RWPE2 (cell line): ENCODE measurements around the gene TSPAN18.

Experiments
- ATAC-seq: fragments of 200-7000 bp; cut with Tn5 transposase; 3 replicates; pipeline ENCODE4 v1.9.1; 2021; ENCODE audit warnings: low read depth
- DNase-seq: peaks from one replicate; pipeline ENCODE4 v3.0.0-alpha.2; 2020; ENCODE audit warnings: low spot score
- H3K27ac ChIP-seq: fragments of 450-650 bp; 2 replicates; pipeline ENCODE4 v1.5.1; 2017; ENCODE audit warnings: mild to moderate bottlenecking; ENCODE audit not compliant: poor library complexity, severe bottlenecking
- H3K27me3 ChIP-seq: fragments of 250-450 bp; sonication (Bioruptor Pico); 2 replicates; pipeline ENCODE4 v1.5.1; 2021; ENCODE audit warnings: mild to moderate bottlenecking, moderate library complexity; ENCODE audit not compliant: insufficient read depth, poor library complexity, severe bottlenecking
- H3K36me3 ChIP-seq: fragments of 250-450 bp; sonication (Bioruptor Pico); 2 replicates; pipeline ENCODE4 v1.5.1; 2020; ENCODE audit warnings: low read depth, mild to moderate bottlenecking, moderate library complexity
- H3K4me1 ChIP-seq: fragments of 250-450 bp; sonication (Bioruptor Pico); 2 replicates; pipeline ENCODE4 v1.5.1; 2021; ENCODE audit warnings: mild to moderate bottlenecking, moderate library complexity; ENCODE audit not compliant: insufficient read depth, poor library complexity, severe bottlenecking
- H3K4me3 ChIP-seq: fragments of 250-450 bp; sonication (Bioruptor Pico); 2 replicates; pipeline ENCODE4 v1.5.1; 2021; ENCODE audit warnings: mild to moderate bottlenecking, moderate library complexity; ENCODE audit not compliant: severe bottlenecking
- H3K9me3 ChIP-seq: fragments of 250-450 bp; sonication (Bioruptor Pico); 2 replicates; pipeline ENCODE4 v1.5.1; 2021; ENCODE audit warnings: mild to moderate bottlenecking, moderate library complexity; ENCODE audit not compliant: severe bottlenecking
- CTCF ChIP-seq: fragments of 450-650 bp; IDR thresholded peaks from one replicate; pipeline ENCODE4 v1.5.1; 2017; ENCODE audit warnings: mild to moderate bottlenecking, moderate library complexity; ENCODE audit not compliant: poor library complexity, severe bottlenecking

Gene TSPAN18

GRCh38 chr11:44964526-44965209 lies 237.9 kb downstream of the TSPAN18 start:
- Histone ChIP-seq H3K27me3 (no peaks in the 10 kb centered on the region), H3K4me3 (no peak overlapping the region), H3K9me3 (no peaks in the 10 kb centered on the region), H3K36me3 (no peaks in the 10 kb centered on the region), H3K4me1 (peaks cover 8% of the 10 kb centered on the region), H3K27ac (no peak overlapping the region)
- peak; percentile 61 for ATAC-seq
- TF ChIP-seq CTCF: no peak
- DNase-seq: no peak

- Histone ChIP-seq H3K36me3 (no peaks in the 10 kb centered on the region), H3K4me1 (peaks cover 8% of the 10 kb centered on the region), H3K4me3 (no peak overlapping the region), H3K27me3 (no peaks in the 10 kb centered on the region), H3K27ac (no peak overlapping the region), H3K9me3 (no peaks in the 10 kb centered on the region)
- no peak for TF ChIP-seq CTCF
- DNase-seq: no peak
- ATAC-seq: no peak
Observed at GRCh38 chr11:44966694-44967093, 239.9 kb downstream of the TSPAN18 start.

GRCh38 chr11:44967930-44968496 lies 241.3 kb downstream of the TSPAN18 start:
- peak; percentile 66; the same call in 2 of the 3 replicates for ATAC-seq
- no peak for TF ChIP-seq CTCF
- peaks cover 8% of the 10 kb centered on the region for H3K4me1 ChIP-seq

GRCh38 chr11:44968510-44968909 lies 241.7 kb downstream of the TSPAN18 start:
- H3K36me3 ChIP-seq: no peaks in the 10 kb centered on the region
- DNase-seq (no peak), ATAC-seq (no peak)
- H3K9me3 ChIP-seq: no peaks in the 10 kb centered on the region
- H3K4me3 ChIP-seq: no peak overlapping the region
- peaks cover 8% of the 10 kb centered on the region for H3K4me1 ChIP-seq
- H3K27me3 ChIP-seq: no peaks in the 10 kb centered on the region
- H3K27ac ChIP-seq: no peak overlapping the region
- no peak for TF ChIP-seq CTCF

More at GRCh38 chr11:44967930-44968496, 241.3 kb downstream of the TSPAN18 start:
- Histone ChIP-seq H3K36me3 (no peaks in the 10 kb centered on the region), H3K27me3 (no peaks in the 10 kb centered on the region), H3K4me3 (no peak overlapping the region), H3K9me3 (no peaks in the 10 kb centered on the region), H3K27ac (no peak overlapping the region)
- no peak for DNase-seq
